A549 (cell line): ENCODE results near the gene TCTA. TPM values are rescaled to one million over a fixed set of nuclear protein-coding genes. Genes with fewer than 3 reads are reported as not detected.

Experiments
- ATAC-seq, 2 experiments: fragments of 200-7000 bp in 1 of 2; fragments of >200 bp in 1 of 2; cut with Nextera tagmentation in 1 of 2; cut with Tn5 transposase in 1 of 2; 3 replicates each; pipeline versions ENCODE4 v1.8.0 to v1.9.1; 2018 to 2020; ENCODE audit warnings: mild to moderate bottlenecking in 1 of 2, moderate library complexity in 1 of 2
- CTCF ChIA-PET: fragments of 300-600 bp; sonication (Branson Sonifier 250); formaldehyde crosslinking; extraction: SDS; loops from one replicate; lab custom pipeline; 2021; ENCODE audit warnings: antibody characterized with exemption, inconsistent platforms; lab: Yijun Ruan, JAX
- POLR2A ChIA-PET: fragments of 350-600 bp; formaldehyde crosslinking; extraction: SDS; loops from one replicate; lab custom pipeline; 2021; ENCODE audit warnings: antibody characterized with exemption, inconsistent platforms; lab: Yijun Ruan, JAX
- DNase-seq, 2 experiments: peaks; one replicate each; pipeline versions ENCODE4 v3.0.0 to v3.0.0-alpha.2; 2011 to 2016; ENCODE audit warnings: low read depth in 1 of 2, low spot score in 1 of 2
- FAIRE-seq: peaks from 2 replicates; lab custom pipeline; 2011; peaks lifted over from hg19 to GRCh38; lab: Jason Lieb, UNC
- H3K27ac ChIP-seq, 2 experiments: fragments of >200 bp; sonication (Bioruptor Twin); formaldehyde crosslinking; 3 replicates each; pipeline ENCODE4 v1.5.1; 2016 to 2017
- H3K4me1 ChIP-seq: fragments of >200 bp; sonication (Bioruptor Twin); formaldehyde crosslinking; 3 replicates; pipeline ENCODE4 v1.6.1; 2016
- H3K4me2 ChIP-seq: fragments of >200 bp; sonication (Bioruptor Twin); formaldehyde crosslinking; 3 replicates; pipeline ENCODE4 v1.6.1; 2016
- H3K4me3 ChIP-seq: fragments of >200 bp; sonication (Bioruptor Twin); formaldehyde crosslinking; 3 replicates; pipeline ENCODE4 v1.5.1; 2016
- H3K9me3 ChIP-seq: fragments of >200 bp; sonication (Bioruptor Twin); formaldehyde crosslinking; 3 replicates; pipeline ENCODE4 v1.6.1; 2016
- CBX2 ChIP-seq: fragments of 200-600 bp; sonication (generic); IDR thresholded peaks from 2 replicates; pipeline ENCODE4 v1.6.1; 2016; ENCODE audit warnings: low read depth, mild to moderate bottlenecking, borderline replicate concordance
- CBX8 ChIP-seq: fragments of 200-600 bp; sonication (generic); IDR thresholded peaks from 2 replicates; pipeline ENCODE4 v1.6.1; 2016
- CEBPB ChIP-seq, 2 experiments: fragments of >200 bp in 1 of 2; sonication (Bioruptor Twin) in 1 of 2; formaldehyde crosslinking in 1 of 2; IDR thresholded peaks; 2 replicates each; pipeline ENCODE4 v1.6.1; 2012 to 2016
- CHD4 ChIP-seq: fragments of 200-600 bp; sonication (generic); IDR thresholded peaks from 2 replicates; pipeline ENCODE4 v1.6.1; 2016; ENCODE audit warnings: antibody characterized with exemption, mild to moderate bottlenecking, borderline replicate concordance
- E2F6 ChIP-seq: IDR thresholded peaks from 2 replicates; pipeline ENCODE4 v1.6.1; 2012; ENCODE audit warnings: low read depth, borderline replicate concordance
- EHMT2 ChIP-seq: fragments of 200-600 bp; sonication (generic); IDR thresholded peaks from 2 replicates; pipeline ENCODE4 v1.6.1; 2016; ENCODE audit warnings: antibody characterized with exemption, low read depth, mild to moderate bottlenecking, moderate library complexity
- HOXB5 ChIP-seq: fragments of 250-450 bp; sonication (Bioruptor Pico); IDR thresholded peaks from 2 replicates; pipeline ENCODE4 v1.5.0; 2020; ENCODE audit warnings: mild to moderate bottlenecking, moderate library complexity
- JUN ChIP-seq, 2 experiments: fragments of >200 bp; sonication (Bioruptor Twin); formaldehyde crosslinking; IDR thresholded peaks; 2 replicates in 1 of 2; 3 replicates in 1 of 2; pipeline ENCODE4 v1.6.1; 2016 to 2017
- KDM1A ChIP-seq: fragments of 200-600 bp; sonication (generic); IDR thresholded peaks from 2 replicates; pipeline ENCODE4 v1.6.1; 2016; ENCODE audit warnings: low read depth, mild to moderate bottlenecking
- MAZ ChIP-seq: fragments of 150-350 bp; IDR thresholded peaks from 2 replicates; pipeline ENCODE4 v1.6.1; 2014; ENCODE audit warnings: antibody characterized with exemption, low read depth, low read length, borderline replicate concordance
- MYC ChIP-seq: IDR thresholded peaks from 2 replicates; pipeline ENCODE4 v1.6.1; 2012; ENCODE audit warnings: mild to moderate bottlenecking, inconsistent platforms, low read length, improper control_type of control experiment, borderline replicate concordance
- NR3C1 ChIP-seq: fragments of >200 bp; sonication (Bioruptor Twin); formaldehyde crosslinking; IDR thresholded peaks from 3 replicates; pipeline ENCODE4 v1.6.1; 2017
- POLR2A ChIP-seq: IDR thresholded peaks from 2 replicates; pipeline ENCODE4 v1.6.1; 2012; ENCODE audit warnings: mild to moderate bottlenecking, low read length
- RARB ChIP-seq: fragments of 250-450 bp; sonication (Bioruptor Pico); IDR thresholded peaks from 2 replicates; pipeline ENCODE4 v1.8.0; 2021; ENCODE audit warnings: mild to moderate bottlenecking, moderate library complexity
- RCOR1 ChIP-seq: fragments of 150-350 bp; IDR thresholded peaks from 2 replicates; pipeline ENCODE4 v1.6.1; 2014; ENCODE audit warnings: antibody characterized with exemption, low read length, low read depth
- RNF2 ChIP-seq: fragments of 200-600 bp; sonication (generic); IDR thresholded peaks from 2 replicates; pipeline ENCODE4 v1.6.1; 2016; ENCODE audit warnings: low read depth, mild to moderate bottlenecking, antibody characterized with exemption, moderate library complexity, borderline replicate concordance
- SREBF2 ChIP-seq: fragments of 450-650 bp; IDR thresholded peaks from 2 replicates; pipeline ENCODE4 v1.6.1; 2014; ENCODE audit warnings: mild to moderate bottlenecking, moderate library complexity
- ZC3H11A ChIP-seq: fragments of 450-650 bp; IDR thresholded peaks from 2 replicates; pipeline ENCODE4 v1.6.1; 2014; ENCODE audit warnings: antibody characterized with exemption, mild to moderate bottlenecking
- ZFP36 ChIP-seq: fragments of 450-650 bp; IDR thresholded peaks from 2 replicates; pipeline ENCODE4 v1.6.1; 2014; ENCODE audit warnings: borderline replicate concordance; ENCODE audit not compliant: partially characterized antibody
- ZNF302 ChIP-seq: fragments of 250-450 bp; sonication (Bioruptor Pico); IDR thresholded peaks from 2 replicates; pipeline ENCODE4 v1.9.0; 2021; ENCODE audit warnings: inconsistent platforms, mild to moderate bottlenecking, moderate library complexity
- ZSCAN20 ChIP-seq: fragments of 250-450 bp; sonication (Bioruptor Pico); IDR thresholded peaks from 2 replicates; pipeline ENCODE4 v1.8.0; 2022; ENCODE audit warnings: mild to moderate bottlenecking, moderate library complexity
- WGBS: methylation state at CpG from one replicate; pipeline ENCODE4 v1.1.6; 2017; ENCODE audit errors: missing lambda C conversion rate; 5-methylcytosine and 5-hydroxymethylcytosine counted together
- polyA plus RNA-seq, 4 experiments: library from polyadenylated mRNA; depleted of rRNA in 3 of 4; stranded (reverse); fragments of >200 nt; fragmentation: RNase III in 1 of 4; extraction: RNeasy Plus Mini Kit Qiagen cat#74134 plus additional on column Dnase treatment in 1 of 4; gene quantifications; 2 replicates in 3 of 4; 3 replicates in 1 of 4; pipeline ENCODE4 v1.2.3, GENCODE V29; 2011 to 2017
- TF ChIP-seq, protein P1 (sequence below): fragments of 150-350 bp; IDR thresholded peaks from 2 replicates; pipeline ENCODE4 v1.6.1; 2014; ENCODE audit warnings: low read depth, mild to moderate bottlenecking, low read length
- TF ChIP-seq, protein P2 (sequence below): fragments of >200 bp; sonication (Bioruptor Twin); formaldehyde crosslinking; IDR thresholded peaks from 3 replicates; pipeline ENCODE4 v1.5.1; 2016

The TCTA gene
- polyA plus RNA-seq, 2 of the 4 experiments (the other 2 are of a cell fraction) = 14.6 to 14.8 TPM

DNA sequence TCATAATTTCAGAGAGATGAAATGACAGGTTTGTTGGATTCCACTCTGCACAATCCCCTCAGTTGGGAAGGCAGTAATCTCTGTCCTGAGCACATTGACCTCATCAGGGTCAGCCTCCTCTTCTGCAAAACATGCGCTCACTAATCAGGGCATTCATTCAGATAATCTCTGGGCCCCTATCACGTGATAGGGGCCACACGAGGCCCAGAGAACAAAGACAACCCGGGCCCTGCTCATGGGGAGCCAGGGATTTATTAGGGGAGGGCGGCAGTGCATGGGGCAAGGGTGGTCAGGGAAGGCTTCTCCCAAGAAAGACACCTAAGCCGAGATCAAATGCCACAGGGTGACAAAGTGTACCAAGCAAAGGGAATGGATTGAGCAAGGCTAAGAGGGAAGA lies 1.1 kb downstream of the TCTA start:
- Histone ChIP-seq H3K4me3 (peak overlapping the region; percentile 78), H3K27ac (peak overlapping the region; percentile 90 to 97), H3K4me2 (peak overlapping the region; percentile 100), H3K9me3 (no peaks in the 10 kb centered on the region), H3K4me1 (peaks cover 31% of the 10 kb centered on the region)
- TF ChIP-seq, protein P1, sequence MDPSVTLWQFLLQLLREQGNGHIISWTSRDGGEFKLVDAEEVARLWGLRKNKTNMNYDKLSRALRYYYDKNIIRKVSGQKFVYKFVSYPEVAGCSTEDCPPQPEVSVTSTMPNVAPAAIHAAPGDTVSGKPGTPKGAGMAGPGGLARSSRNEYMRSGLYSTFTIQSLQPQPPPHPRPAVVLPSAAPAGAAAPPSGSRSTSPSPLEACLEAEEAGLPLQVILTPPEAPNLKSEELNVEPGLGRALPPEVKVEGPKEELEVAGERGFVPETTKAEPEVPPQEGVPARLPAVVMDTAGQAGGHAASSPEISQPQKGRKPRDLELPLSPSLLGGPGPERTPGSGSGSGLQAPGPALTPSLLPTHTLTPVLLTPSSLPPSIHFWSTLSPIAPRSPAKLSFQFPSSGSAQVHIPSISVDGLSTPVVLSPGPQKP = no peak
- TF ChIP-seq CHD4 (no peak), SREBF2 (no peak), RNF2 (no peak), RCOR1 (no peak), RARB (CRISPR knock-in tag) (no peak)
- CTCF ChIA-PET = interaction anchor here (0.8 to 1.4 kb wide), 3 partner anchors 10 to 391 kb away, joined by 3 to 5 read pairs (median 3); partner anchors contain the start of gene NDUFAF3
- POLR2A ChIA-PET = no interaction called here
- 86% methylated on average over 6 of the region's 6 CpGs for WGBS
- DNase-seq (no peak), FAIRE-seq (no peak), ATAC-seq (no peak)

GRCh38 chr3:49414753-49415152 lies 2.5 kb downstream of the TCTA start:
- CTCF ChIA-PET = interaction anchor here (0.6 to 1.5 kb wide), 2 partner anchors 15 to 257 kb away, joined by 3 to 4 read pairs; partner anchors contain the start of gene NICN1
- POLR2A ChIA-PET = no interaction called here
- H3K4me3 ChIP-seq = no peak overlapping the region
- no peak for ATAC-seq
- H3K4me1 ChIP-seq = peaks cover 24% of the 10 kb centered on the region
- WGBS = 79% methylated on average over 2 of the region's 2 CpGs
- TF ChIP-seq CBX8 (no peak), POLR2A (no peak), CEBPB (IDR thresholded peaks at IDR 0.05) (no peak), CHD4 (no peak), ZSCAN20 (CRISPR knock-in tag) (no peak), CBX2 (no peak), NR3C1 (no peak), MAZ (no peak), ZC3H11A (no peak), RNF2 (no peak), EHMT2 (no peak), JUN (IDR thresholded peaks at IDR 0.05) (no peak), ZNF302 (CRISPR knock-in tag) (no peak), HOXB5 (CRISPR knock-in tag) (no peak), E2F6 (no peak), KDM1A (no peak), ZFP36 (no peak), MYC (no peak)
- TF ChIP-seq, protein P2, sequence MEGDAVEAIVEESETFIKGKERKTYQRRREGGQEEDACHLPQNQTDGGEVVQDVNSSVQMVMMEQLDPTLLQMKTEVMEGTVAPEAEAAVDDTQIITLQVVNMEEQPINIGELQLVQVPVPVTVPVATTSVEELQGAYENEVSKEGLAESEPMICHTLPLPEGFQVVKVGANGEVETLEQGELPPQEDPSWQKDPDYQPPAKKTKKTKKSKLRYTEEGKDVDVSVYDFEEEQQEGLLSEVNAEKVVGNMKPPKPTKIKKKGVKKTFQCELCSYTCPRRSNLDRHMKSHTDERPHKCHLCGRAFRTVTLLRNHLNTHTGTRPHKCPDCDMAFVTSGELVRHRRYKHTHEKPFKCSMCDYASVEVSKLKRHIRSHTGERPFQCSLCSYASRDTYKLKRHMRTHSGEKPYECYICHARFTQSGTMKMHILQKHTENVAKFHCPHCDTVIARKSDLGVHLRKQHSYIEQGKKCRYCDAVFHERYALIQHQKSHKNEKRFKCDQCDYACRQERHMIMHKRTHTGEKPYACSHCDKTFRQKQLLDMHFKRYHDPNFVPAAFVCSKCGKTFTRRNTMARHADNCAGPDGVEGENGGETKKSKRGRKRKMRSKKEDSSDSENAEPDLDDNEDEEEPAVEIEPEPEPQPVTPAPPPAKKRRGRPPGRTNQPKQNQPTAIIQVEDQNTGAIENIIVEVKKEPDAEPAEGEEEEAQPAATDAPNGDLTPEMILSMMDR = no peak
- TF ChIP-seq, protein P1 = no peak
- no peak for DNase-seq
- H3K27ac ChIP-seq = 0 out of 6 replicates have a peak overlapping the region, but pooled peaks of 1 of the 2 experiments have one; percentile 18
- FAIRE-seq = no peak
- no peak overlapping the region for H3K4me2 ChIP-seq
- H3K9me3 ChIP-seq = no peaks in the 10 kb centered on the region
